GM19035 (cell line): ENCODE results near the gene ANGEL1.

ENCODE experiments used
- ATAC-seq: cut with Tn5 transposase; IDR thresholded peaks from one replicate; pipeline ENCODE4 v1.9.1; 2021; ENCODE audit not compliant: unreplicated experiment

ANGEL1 gene

GRCh38 chr14:76812422-76813383, at the start of gene ANGEL1:
Gene ANGEL1 (minus strand): TSS chr14:76812882. CDS start chr14:76812827, 55 bp downstream.
- ATAC-seq, result peak; percentile 85

- no peak for ATAC-seq
Measured at GRCh38 chr14:76861574-76862255, 49.0 kb upstream of the ANGEL1 start.

GRCh38 chr14:76856769-76857168, 44.1 kb upstream of the ANGEL1 start:
- ATAC-seq, result no peak

GRCh38 chr14:76855066-76855465, 42.4 kb upstream of the ANGEL1 start:
- no peak for ATAC-seq

GRCh38 chr14:76848879-76849278, 36.2 kb upstream of the ANGEL1 start:
- no peak for ATAC-seq

- ATAC-seq, result no peak
Measured at GRCh38 chr14:76846331-76847047, 33.8 kb upstream of the ANGEL1 start.

- no peak for ATAC-seq
Measured at GRCh38 chr14:76844223-76844622, 31.5 kb upstream of the ANGEL1 start.

- no peak for ATAC-seq
Measured at GRCh38 chr14:76842414-76842813, 29.7 kb upstream of the ANGEL1 start.

- no peak for ATAC-seq
Measured at GRCh38 chr14:76837524-76837923, 24.8 kb upstream of the ANGEL1 start.

- ATAC-seq, result no peak
Measured at GRCh38 chr14:76836029-76836630, 23.4 kb upstream of the ANGEL1 start.

GRCh38 chr14:76834241-76834661, 21.6 kb upstream of the ANGEL1 start:
- no peak for ATAC-seq

GRCh38 chr14:76833011-76833410, 20.3 kb upstream of the ANGEL1 start:
- no peak for ATAC-seq

GRCh38 chr14:76832503-76832988, 19.9 kb upstream of the ANGEL1 start:
- no peak for ATAC-seq

GRCh38 chr14:76830556-76830955, 17.9 kb upstream of the ANGEL1 start:
- no peak for ATAC-seq

GRCh38 chr14:76829650-76830421, 17.2 kb upstream of the ANGEL1 start:
- ATAC-seq, result no peak

- ATAC-seq, result no peak
Measured at GRCh38 chr14:76829013-76829365, 16.3 kb upstream of the ANGEL1 start.

- ATAC-seq, result no peak
Measured at GRCh38 chr14:76828339-76829012, 15.8 kb upstream of the ANGEL1 start.

- ATAC-seq, result no peak
Measured at GRCh38 chr14:76827696-76828296, 15.1 kb upstream of the ANGEL1 start.

- no peak for ATAC-seq
Measured at GRCh38 chr14:76826122-76826521, 13.4 kb upstream of the ANGEL1 start, which contains the start of gene LRRC74A. Gene LRRC74A (plus strand): TSS chr14:76826408. CDS start chr14:76826698, 290 bp downstream.
